Left ventricle myocardium inferior (tissue), 1 donor: ENCODE measurements around the gene GPRIN1. TPM values are rescaled to one million over a fixed set of nuclear protein-coding genes. Genes with fewer than 3 reads are reported as not detected.

Source experiments
- DNase-seq: peaks from one replicate; pipeline ENCODE4 v3.0.0-alpha.2; 2020
- H3K27ac ChIP-seq: fragments of 200-600 bp; replicated peaks from 2 replicates; pipeline ENCODE4 v1.8.0; 2021
- H3K27me3 ChIP-seq: fragments of 200-600 bp; 2 replicates; pipeline ENCODE4 v1.8.0; 2021; ENCODE audit warnings: low read depth
- H3K36me3 ChIP-seq: fragments of 200-600 bp; 2 replicates; pipeline ENCODE4 v1.8.0; 2021
- H3K4me1 ChIP-seq: fragments of 200-600 bp; 2 replicates; pipeline ENCODE4 v1.8.0; 2021
- H3K4me3 ChIP-seq: fragments of 200-600 bp; 2 replicates; pipeline ENCODE4 v1.8.0; 2021; ENCODE audit warnings: mild to moderate bottlenecking, moderate library complexity
- H3K9me3 ChIP-seq: fragments of 200-600 bp; replicated peaks from 2 replicates; pipeline ENCODE4 v1.8.0; 2021
- intact Hi-C: fragments of 100-400 bp; cut with micrococcal nuclease; formaldehyde crosslinking; loops from one replicate; pipeline ENCODE4 v1.11.0; 2022
- total RNA-seq: library from RNA; stranded (reverse); fragmentation: NEBNext Ultra II Directional; extraction: Animal tissue kit (Norgen Biotek cat#: 25700); gene quantifications from one replicate; pipeline ENCODE4 v1.2.1, GENCODE V29; 2021
- TF ChIP-seq, protein P1 (sequence below): fragments of 200-600 bp; IDR thresholded peaks from 2 replicates; pipeline ENCODE4 v1.8.0; 2021; ENCODE audit warnings: antibody characterized with exemption, mild to moderate bottlenecking, borderline replicate concordance
- donor health status: DM: no; HTN: yes; CAD: no; lungs with severe emphysema.

The GPRIN1 gene
- total RNA-seq, 1 donor from 2014 or later = 0.58 TPM

DNA sequence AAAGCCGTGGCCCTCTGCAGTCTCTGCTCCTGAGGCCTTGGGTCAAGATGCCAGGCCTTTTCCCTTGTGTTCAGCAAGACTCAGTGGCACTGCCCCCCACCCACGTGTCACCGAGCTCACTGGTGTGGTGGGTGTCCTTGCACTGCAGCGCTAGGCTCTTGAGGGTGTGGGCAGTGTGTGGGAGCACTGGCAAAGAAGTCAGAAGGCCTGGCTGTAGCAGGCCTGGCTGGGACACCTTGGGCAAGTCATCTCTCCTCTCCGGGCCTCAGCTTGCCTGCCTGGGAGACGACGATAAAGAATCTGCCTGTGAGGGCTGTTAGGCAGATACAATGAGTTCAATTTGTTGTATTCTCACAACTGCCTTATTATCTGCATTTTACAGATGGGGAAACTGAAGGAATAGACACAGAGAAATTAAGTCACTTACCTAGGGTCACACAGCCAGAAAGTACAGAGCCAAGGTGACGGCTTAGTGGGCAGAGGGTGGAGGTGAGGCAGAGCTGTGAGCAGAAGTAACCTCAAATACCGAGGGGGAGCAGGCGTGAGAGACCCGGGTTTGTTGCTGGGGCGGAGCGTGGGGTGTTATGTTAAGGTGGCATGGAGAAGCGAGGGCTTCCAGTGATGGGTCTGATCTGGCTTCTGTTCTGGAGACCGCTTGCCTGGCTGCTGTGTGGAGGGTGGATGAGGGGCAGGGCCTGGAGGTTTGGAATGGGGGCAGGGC is 38.7 kb upstream of the GPRIN1 start:
- H3K27ac ChIP-seq = peak overlapping the region; percentile 80

DNA sequence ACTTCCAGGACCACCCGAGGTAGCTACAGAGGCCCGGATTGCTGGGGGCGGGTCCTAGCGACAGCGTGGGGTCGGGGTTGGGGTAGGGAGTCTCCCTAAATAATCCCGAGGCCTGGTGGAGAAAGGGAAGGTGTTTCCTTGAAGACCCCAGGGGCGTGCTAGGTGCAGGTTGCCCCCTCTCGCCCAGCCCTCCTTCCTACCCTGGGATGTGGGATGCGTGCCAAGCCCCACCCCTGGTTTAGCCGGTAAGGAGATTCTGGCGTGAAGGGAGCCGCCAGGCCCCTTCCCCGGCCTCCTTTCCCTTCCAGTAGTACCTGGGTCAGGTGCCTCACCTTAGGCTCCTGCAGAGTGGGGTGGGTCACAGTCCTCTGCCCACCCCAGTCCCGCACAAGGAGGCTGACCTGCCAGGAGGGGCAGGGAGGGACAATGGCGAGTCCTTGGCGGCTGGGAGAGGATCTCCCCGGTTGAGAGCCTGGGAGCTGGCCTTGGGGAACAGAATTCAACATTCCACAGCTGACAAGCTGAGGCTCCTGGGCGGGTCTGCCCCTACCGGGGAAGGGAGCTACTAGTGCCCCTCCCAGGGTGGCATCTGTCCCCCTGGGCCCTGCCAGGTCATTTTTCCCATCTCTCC is 38.0 kb upstream of the GPRIN1 start:
- DNase-seq = peak; percentile 52
- Histone ChIP-seq H3K36me3 (peaks cover 5% of the 10 kb centered on the region), H3K27me3 (no peaks in the 10 kb centered on the region), H3K27ac (peak overlapping the region; percentile 80), H3K4me1 (peaks cover 24% of the 10 kb centered on the region), H3K9me3 (no peaks in the 10 kb centered on the region), H3K4me3 (peak overlapping the region; percentile 88)
- intact Hi-C loops = no loop called here
- TF ChIP-seq, protein P1, sequence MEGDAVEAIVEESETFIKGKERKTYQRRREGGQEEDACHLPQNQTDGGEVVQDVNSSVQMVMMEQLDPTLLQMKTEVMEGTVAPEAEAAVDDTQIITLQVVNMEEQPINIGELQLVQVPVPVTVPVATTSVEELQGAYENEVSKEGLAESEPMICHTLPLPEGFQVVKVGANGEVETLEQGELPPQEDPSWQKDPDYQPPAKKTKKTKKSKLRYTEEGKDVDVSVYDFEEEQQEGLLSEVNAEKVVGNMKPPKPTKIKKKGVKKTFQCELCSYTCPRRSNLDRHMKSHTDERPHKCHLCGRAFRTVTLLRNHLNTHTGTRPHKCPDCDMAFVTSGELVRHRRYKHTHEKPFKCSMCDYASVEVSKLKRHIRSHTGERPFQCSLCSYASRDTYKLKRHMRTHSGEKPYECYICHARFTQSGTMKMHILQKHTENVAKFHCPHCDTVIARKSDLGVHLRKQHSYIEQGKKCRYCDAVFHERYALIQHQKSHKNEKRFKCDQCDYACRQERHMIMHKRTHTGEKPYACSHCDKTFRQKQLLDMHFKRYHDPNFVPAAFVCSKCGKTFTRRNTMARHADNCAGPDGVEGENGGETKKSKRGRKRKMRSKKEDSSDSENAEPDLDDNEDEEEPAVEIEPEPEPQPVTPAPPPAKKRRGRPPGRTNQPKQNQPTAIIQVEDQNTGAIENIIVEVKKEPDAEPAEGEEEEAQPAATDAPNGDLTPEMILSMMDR = no peak

More for the DNA sequence above, 38.7 kb upstream of the GPRIN1 start:
- intact Hi-C loops = no loop called here
- DNase-seq = no peak
- TF ChIP-seq, protein P1 = no peak
- H3K9me3 ChIP-seq = no peaks in the 10 kb centered on the region
- peak overlapping the region; percentile 88 for H3K4me3 ChIP-seq
- peaks cover 11% of the 10 kb centered on the region for H3K36me3 ChIP-seq
- H3K27me3 ChIP-seq = no peaks in the 10 kb centered on the region
- H3K4me1 ChIP-seq = peaks cover 24% of the 10 kb centered on the region

DNA sequence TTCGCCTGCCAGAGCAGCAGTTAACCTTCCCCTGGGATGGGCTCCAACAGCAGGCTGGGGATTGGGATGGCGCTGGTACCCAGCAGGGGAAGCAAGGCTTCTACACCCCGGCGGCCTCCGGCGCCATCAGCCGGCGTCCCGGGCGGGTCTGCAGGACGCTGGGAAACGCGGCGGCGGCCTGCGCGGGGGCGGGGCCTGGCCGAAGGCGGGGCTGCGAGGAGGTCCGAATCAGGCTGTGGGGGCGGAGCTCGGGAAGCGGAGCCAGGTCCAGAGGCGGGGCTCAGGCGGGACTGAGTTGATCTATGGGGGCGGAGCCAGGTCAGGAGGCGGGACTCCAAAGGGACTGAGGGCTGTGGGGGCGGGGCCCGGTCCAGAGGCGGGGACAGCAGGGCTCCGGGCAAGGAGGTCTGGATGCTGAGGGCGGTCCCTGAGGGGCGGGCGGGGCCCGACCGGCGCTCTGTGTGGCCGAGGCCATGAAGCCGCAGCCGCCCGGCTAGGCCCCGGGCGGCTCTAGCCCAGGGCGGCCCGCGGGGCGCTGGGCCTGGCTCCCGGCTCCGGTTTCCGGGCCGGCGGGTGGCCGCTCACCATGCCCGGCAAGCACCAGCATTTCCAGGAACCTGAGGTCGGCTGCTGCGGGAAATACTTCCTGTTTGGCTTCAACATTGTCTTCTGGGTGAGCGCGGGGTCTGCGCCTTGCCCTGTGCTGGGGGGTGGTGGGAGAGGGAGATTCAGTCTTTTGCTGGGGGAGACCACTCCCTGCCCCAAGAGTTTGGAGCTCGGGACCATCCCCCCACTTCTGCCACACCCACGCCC is 37.3 kb upstream of the GPRIN1 start, which contains the start of gene TSPAN17:
Gene TSPAN17 (plus strand): TSS at position 455 of the 813 bp plus-strand sequence. CDS start 132 bp downstream, at position 587.
- H3K4me3 ChIP-seq = peak within 1 kb of the TSS; percentile 88
- no peaks in the 10 kb centered on the region for H3K9me3 ChIP-seq
- H3K36me3 ChIP-seq = no peaks in the 10 kb centered on the region
- TF ChIP-seq, protein P1 = peak; percentile 53
- peak; percentile 100 for DNase-seq
- peaks cover 24% of the 10 kb centered on the region for H3K4me1 ChIP-seq
- peak within 1 kb of the TSS; percentile 83 for H3K27ac ChIP-seq
- no peaks in the 10 kb centered on the region for H3K27me3 ChIP-seq
- intact Hi-C loops = no loop called here

DNA sequence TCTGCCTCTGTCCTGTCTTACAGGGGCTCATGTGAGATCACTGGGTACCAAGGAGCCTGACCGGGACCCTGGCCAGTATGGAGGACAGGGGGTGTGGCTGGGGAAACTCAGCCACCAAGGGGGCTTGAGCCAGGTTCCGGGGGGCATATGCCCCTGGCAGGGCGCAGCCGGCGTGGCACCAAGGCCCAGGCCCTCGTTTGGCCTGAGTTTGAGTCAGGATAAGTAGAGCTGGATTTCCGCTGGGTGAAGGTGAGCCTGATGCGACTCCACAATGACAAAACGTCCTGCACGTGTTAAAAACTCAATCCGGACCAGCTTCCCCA is 36.7 kb upstream of the GPRIN1 start:
- Histone ChIP-seq H3K9me3 (no peaks in the 10 kb centered on the region), H3K4me3 (peak overlapping the region; percentile 88), H3K27me3 (no peaks in the 10 kb centered on the region), H3K27ac (peak overlapping the region; percentile 83), H3K36me3 (no peaks in the 10 kb centered on the region), H3K4me1 (peaks cover 24% of the 10 kb centered on the region)
- intact Hi-C loops = no loop called here
- TF ChIP-seq, protein P1 = no peak
- DNase-seq = no peak

DNA sequence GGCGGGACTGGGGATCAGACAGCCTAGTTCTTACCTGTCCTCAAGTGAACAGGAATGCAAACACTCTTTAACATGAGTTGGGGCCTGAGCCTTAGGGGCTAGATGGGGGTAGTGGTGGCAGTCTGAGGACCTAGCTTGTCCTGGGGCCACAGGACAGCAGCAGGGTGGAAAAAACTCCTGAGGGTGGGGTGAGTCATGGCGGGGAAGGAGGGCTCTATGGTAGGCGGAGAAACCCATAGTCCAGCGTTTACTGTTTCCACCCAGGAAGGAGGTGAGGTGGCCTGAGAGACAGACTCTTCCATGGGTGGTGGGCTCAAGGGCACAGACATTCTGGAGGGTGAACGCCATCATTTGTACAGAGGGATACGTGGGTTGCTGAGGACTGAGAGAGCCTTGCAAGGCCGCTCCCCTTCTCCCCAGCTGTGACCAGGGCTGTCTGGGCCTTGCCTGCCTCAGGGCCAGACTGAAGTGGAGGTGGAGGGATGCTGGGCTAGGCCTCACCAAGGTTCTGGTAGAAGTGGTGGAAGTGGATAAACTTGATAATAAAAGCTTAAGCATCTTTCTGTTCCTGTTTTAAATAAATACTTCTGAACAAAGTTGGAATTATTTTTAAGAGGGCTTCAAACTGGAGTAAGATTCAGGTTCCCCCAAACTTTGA is 36.2 kb upstream of the GPRIN1 start:
- no peak for DNase-seq
- H3K36me3 ChIP-seq = no peaks in the 10 kb centered on the region
- peak overlapping the region; percentile 88 for H3K4me3 ChIP-seq
- H3K27ac ChIP-seq = peak overlapping the region; percentile 83
- TF ChIP-seq, protein P1 = no peak
- no peaks in the 10 kb centered on the region for H3K27me3 ChIP-seq
- intact Hi-C loops = no loop called here
- H3K9me3 ChIP-seq = no peaks in the 10 kb centered on the region
- peaks cover 24% of the 10 kb centered on the region for H3K4me1 ChIP-seq
